ENCODE data around the gene GBGT1. TPM values are rescaled to one million over a fixed set of nuclear protein-coding genes. Genes with fewer than 3 reads are reported as not detected.

Gene GBGT1
- total and polyA plus RNA-seq, 9 of the 15 experiments (the other 6 are each of a cell fraction or from before 2014, with no cell fraction given) = 0.55 to 25.8 (median 13.7) TPM

GRCh38 chr9:133147412-133148198 is 16.1 kb downstream of the GBGT1 start (continued):
- peak; percentile 41; the same call in 1 of the 2 replicates for TF ChIP-seq AFF4 (CRISPR knock-in tag; IDR thresholded peaks at IDR 0.05)
- TF ChIP-seq RFX1 (IDR thresholded peaks at IDR 0.05) = peak; percentile 75
- no peak for TF ChIP-seq ZNF311 (CRISPR knock-in tag; IDR thresholded peaks at IDR 0.05)
- TF ChIP-seq PATZ1 (CRISPR knock-in tag; IDR thresholded peaks at IDR 0.05; ENCODE audit: borderline replicate concordance) = no peak
- peak; percentile 89 for TF ChIP-seq XRCC5 (IDR thresholded peaks at IDR 0.05; ENCODE audit: low read depth, low read length)
- peak; percentile 36 for TF ChIP-seq NEUROD1 (IDR thresholded peaks at IDR 0.05; ENCODE audit: borderline replicate concordance, low read depth, low read length, partially characterized antibody)
- peak; percentile 63; the same call in 1 of the 2 replicates for TF ChIP-seq VEZF1 (CRISPR knock-in tag; IDR thresholded peaks at IDR 0.05)
- no peak for TF ChIP-seq ZNF184 (CRISPR knock-in tag; IDR thresholded peaks at IDR 0.05)
- TF ChIP-seq UBTF (IDR thresholded peaks at IDR 0.05; ENCODE audit: borderline replicate concordance in 1 of 2, low read depth in 2 of 2, low read length in 2 of 2) = peak in 1 of 2 experiments; percentile 84; a peak in 2 of 4 replicates
- TF ChIP-seq RB1 (IDR thresholded peaks at IDR 0.05; ENCODE audit: low read depth) = peak; percentile 63; the same call in 1 of the 2 replicates
- peak; percentile 31 for TF ChIP-seq FIP1L1 (IDR thresholded peaks at IDR 0.05; ENCODE audit: low read depth, low read length, poor library complexity, severe bottlenecking)
- 0 out of 4 replicates have a peak, but pooled peaks have one; percentile 9 to 16 for TF ChIP-seq MNT (conservative IDR thresholded peaks at IDR 0.05)
- TF ChIP-seq ZNF583 (CRISPR knock-in tag; IDR thresholded peaks at IDR 0.05) = no peak

All from K562 (cell line).